ACHN (cell line): ENCODE results near the gene ZBTB7B.
A peak's percentile ranks its signal among the peaks of the same experiment; 100 is the strongest.

Experiments
- DNase-seq: peaks from one replicate; pipeline ENCODE4 v3.0.0-alpha.2; 2015
- in situ Hi-C: cut with HindIII; loops from 2 replicates; pipeline ENCODE4 v1.10.0; 2017; ENCODE audit warnings: low sequenced_read_pairs, low pct_ligation_motif_present, low pct_unique_long_range_greater_than_20kb

The ZBTB7B gene

GRCh38 chr1:155062702-155063411, 60.3 kb downstream of the ZBTB7B start:
- peak; percentile 74 for DNase-seq
- in situ Hi-C loops, result no loop called here

DNA sequence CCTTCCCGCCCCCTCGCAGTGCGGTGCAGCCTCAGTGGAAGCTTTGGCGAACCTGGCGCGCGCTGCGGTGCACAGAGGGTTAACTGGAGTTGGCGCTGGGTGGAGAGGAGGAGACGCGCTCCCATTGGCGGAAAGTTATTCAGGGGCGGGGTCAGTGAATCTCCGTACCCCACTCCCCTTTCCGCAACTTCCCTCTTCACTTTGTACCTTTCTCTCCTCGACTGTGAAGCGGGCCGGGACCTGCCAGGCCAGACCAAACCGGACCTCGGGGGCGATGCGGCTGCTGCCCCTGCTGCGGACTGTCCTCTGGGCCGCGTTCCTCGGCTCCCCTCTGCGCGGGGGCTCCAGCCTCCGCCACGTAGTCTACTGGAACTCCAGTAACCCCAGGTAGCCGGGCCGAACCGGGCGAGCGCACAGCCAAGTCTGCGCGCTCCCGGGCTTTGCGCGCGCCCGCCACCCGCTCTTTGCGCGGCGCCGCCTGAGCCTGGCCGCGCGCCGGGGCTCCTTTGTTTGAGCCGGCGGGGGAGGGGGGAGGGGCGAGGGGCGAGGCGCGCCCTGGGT, 61.0 kb downstream of the ZBTB7B start, which contains the start of gene EFNA4:
EFNA4 (plus strand) TSS at position 191 of the 561 bp plus-strand sequence; CDS start at position 275, 84 bp downstream.
- in situ Hi-C loops, result no loop called here
- DNase-seq, result peak; percentile 93

DNA sequence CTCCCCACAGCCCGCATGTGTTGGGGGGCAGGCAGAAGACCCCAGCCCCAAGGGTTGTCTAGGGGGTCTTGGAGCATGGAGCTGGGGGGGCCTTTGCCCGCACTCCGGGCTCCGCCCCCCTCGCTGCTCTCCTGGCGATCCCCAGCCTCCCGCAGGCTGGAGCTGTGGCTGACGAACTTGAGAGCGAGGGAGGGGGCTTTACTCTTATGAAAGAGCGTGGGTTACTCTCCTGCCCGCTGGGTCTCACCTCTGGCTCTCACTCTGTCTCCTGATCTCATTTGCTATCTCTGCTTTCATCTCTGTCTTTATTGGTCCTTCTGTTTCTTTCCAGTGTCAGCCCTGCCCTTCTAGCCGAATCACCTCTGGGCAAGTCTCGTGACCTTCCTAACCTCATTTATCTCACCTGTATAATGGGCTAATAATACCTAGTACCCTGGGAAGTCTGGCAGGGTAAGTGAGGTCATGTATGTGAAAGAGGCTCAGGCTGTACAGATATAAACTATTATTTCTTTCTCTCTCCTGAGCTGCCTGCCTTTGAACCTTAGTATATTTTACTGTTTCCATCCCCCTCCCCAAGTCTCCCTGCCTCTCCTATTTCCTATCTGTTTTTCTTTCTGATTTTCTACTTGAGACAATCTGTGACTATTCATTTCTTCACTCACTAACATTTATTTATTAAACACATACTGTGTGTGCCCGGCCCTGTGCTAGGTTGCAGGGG, 61.7 kb downstream of the ZBTB7B start:
- in situ Hi-C loops, result no loop called here
- peak; percentile 61 for DNase-seq

DNA sequence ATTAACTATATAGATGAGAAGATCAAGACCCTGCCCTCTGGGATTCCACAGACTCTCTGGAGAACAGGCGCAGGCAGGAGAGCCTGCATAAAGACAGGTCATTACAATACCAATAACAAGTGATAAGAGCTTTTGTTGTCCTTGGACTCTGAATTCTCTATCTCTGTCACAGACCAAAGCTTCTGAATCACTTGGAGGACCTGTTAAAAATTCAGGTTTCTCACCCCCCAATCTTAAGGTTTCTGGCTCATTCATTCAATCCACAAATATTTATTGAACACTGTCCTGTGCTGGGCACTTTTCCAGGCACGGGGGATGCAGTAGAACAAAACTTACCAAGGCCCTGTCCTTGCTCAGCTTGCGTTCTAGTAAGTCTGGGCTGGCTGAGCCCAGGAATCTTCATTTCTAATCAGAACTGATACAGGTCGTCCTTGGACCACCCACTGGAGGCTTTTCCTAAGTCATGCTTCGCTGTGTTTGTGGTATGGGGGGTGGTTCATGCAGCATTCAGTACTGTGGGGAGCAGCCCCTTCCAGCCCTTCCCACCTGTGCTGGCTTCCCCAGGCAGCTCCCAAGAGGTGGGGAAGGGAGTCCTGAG, 62.3 kb downstream of the ZBTB7B start:
- in situ Hi-C loops, result no loop called here
- no peak for DNase-seq

DNA sequence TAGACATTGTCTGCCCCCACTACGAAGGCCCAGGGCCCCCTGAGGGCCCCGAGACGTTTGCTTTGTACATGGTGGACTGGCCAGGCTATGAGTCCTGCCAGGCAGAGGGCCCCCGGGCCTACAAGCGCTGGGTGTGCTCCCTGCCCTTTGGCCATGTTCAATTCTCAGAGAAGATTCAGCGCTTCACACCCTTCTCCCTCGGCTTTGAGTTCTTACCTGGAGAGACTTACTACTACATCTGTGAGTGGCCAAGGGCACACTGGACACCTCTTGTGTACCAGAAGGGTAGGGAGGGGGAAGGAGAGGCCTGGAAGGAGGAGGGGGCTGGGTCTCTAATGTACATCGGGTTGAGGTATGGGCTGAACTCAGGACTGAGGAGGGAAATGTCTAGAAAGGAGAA, 64.2 kb downstream of the ZBTB7B start:
- in situ Hi-C loops, result no loop called here
- no peak for DNase-seq
